SU-DHL-6 (cell line): ENCODE results near the gene ADGRB3.

ENCODE experiments used
- H2AFZ ChIP-seq: fragments of 200-600 bp; sonication (generic); 2 replicates; pipeline ENCODE4 v1.6.1; 2014; ENCODE audit warnings: low read depth, mild to moderate bottlenecking, moderate library complexity, mixed read lengths, antibody characterized with exemption, low read length; ENCODE audit not compliant: severe bottlenecking
- H3F3A ChIP-seq: fragments of 200-600 bp; shearing (Covaris generic); 2 replicates; pipeline ENCODE4 v1.6.0; 2016; ENCODE audit warnings: antibody characterized with exemption, mild to moderate bottlenecking; ENCODE audit not compliant: insufficient read depth
- H3K27ac ChIP-seq: fragments of 200-600 bp; sonication (generic); 2 replicates; pipeline ENCODE4 v1.5.1; 2016; ENCODE audit warnings: low read depth, mild to moderate bottlenecking, low read length, moderate library complexity, mixed read lengths
- H3K27me3 ChIP-seq: fragments of 200-600 bp; sonication (generic), shearing (Covaris generic); 2 replicates; pipeline ENCODE4 v1.6.0; 2014; ENCODE audit warnings: mild to moderate bottlenecking, low read length
- H3K36me3 ChIP-seq: fragments of 200-600 bp; sonication (generic); 2 replicates; pipeline ENCODE4 v1.6.1; 2014; ENCODE audit warnings: mild to moderate bottlenecking, low read length, mixed read lengths
- H3K4me2 ChIP-seq: fragments of 300-600, 200-600 bp; shearing (Covaris generic), sonication (generic); 2 replicates; pipeline ENCODE4 v1.6.0; 2014; ENCODE audit warnings: low read length, low read depth, mild to moderate bottlenecking; ENCODE audit not compliant: poor library complexity, severe bottlenecking
- H3K4me3 ChIP-seq: fragments of 200-600 bp; sonication (generic); 2 replicates; pipeline ENCODE4 v1.5.1; 2014; ENCODE audit warnings: antibody characterized with exemption, low read length, mild to moderate bottlenecking, mixed read lengths; ENCODE audit not compliant: insufficient read depth, poor library complexity, severe bottlenecking
- H3K79me2 ChIP-seq: fragments of 200-600 bp; sonication (generic); 2 replicates; pipeline ENCODE4 v1.6.1; 2014; ENCODE audit warnings: mild to moderate bottlenecking, low read length, moderate library complexity; ENCODE audit not compliant: insufficient read depth
- H3K9ac ChIP-seq: fragments of 200-600 bp; sonication (generic); 2 replicates; pipeline ENCODE4 v1.7.0; 2014; ENCODE audit warnings: mild to moderate bottlenecking, low read length
- H3K9me2 ChIP-seq: fragments of 200-600 bp; sonication (generic); replicated peaks from 2 replicates; pipeline ENCODE4 v1.6.1; 2014; ENCODE audit warnings: low read length; ENCODE audit not compliant: insufficient read depth
- H3K9me3 ChIP-seq: fragments of 200-600 bp; sonication (generic); 2 replicates; pipeline ENCODE4 v1.6.1; 2014; ENCODE audit warnings: low read length, mixed read lengths; ENCODE audit not compliant: insufficient read depth
- H4K20me1 ChIP-seq: fragments of 200-600 bp; sonication (generic); 2 replicates; pipeline ENCODE4 v1.6.1; 2014; ENCODE audit warnings: low read depth, mild to moderate bottlenecking, antibody characterized with exemption, low read length, moderate library complexity, mixed read lengths
- EZH2phosphoT487 ChIP-seq: fragments of 200-600 bp; sonication (generic), shearing (Covaris generic); conservative IDR thresholded peaks from 2 replicates; pipeline ENCODE4 v1.6.1; 2018; ENCODE audit warnings: mild to moderate bottlenecking, antibody characterized with exemption, low read length, moderate library complexity, mixed read lengths
- TF ChIP-seq, protein P1 (sequence below): fragments of 200-600 bp; sonication (generic); IDR thresholded peaks from one replicate; pipeline ENCODE4 v1.5.1; 2017; ENCODE audit warnings: antibody characterized with exemption, mild to moderate bottlenecking, low read length, moderate library complexity; ENCODE audit not compliant: insufficient read depth, poor library complexity, severe bottlenecking

Gene ADGRB3

GRCh38 chr6:68958327-68958726, 323.2 kb downstream of the ADGRB3 start:
- Histone ChIP-seq H3K9ac (no peak overlapping the region), H3F3A (no peaks in the 10 kb centered on the region; the same call in 1 of the 2 replicates), H3K4me2 (no peak overlapping the region), H2AFZ (no peak overlapping the region), H3K9me2 (no peaks in the 10 kb centered on the region), H3K36me3 (no peaks in the 10 kb centered on the region), H4K20me1 (no peaks in the 10 kb centered on the region), H3K4me3 (no peak overlapping the region), H3K9me3 (no peaks in the 10 kb centered on the region), H3K27me3 (no peaks in the 10 kb centered on the region), H3K27ac (no peak overlapping the region), H3K79me2 (no peaks in the 10 kb centered on the region)
- TF ChIP-seq, protein P1, sequence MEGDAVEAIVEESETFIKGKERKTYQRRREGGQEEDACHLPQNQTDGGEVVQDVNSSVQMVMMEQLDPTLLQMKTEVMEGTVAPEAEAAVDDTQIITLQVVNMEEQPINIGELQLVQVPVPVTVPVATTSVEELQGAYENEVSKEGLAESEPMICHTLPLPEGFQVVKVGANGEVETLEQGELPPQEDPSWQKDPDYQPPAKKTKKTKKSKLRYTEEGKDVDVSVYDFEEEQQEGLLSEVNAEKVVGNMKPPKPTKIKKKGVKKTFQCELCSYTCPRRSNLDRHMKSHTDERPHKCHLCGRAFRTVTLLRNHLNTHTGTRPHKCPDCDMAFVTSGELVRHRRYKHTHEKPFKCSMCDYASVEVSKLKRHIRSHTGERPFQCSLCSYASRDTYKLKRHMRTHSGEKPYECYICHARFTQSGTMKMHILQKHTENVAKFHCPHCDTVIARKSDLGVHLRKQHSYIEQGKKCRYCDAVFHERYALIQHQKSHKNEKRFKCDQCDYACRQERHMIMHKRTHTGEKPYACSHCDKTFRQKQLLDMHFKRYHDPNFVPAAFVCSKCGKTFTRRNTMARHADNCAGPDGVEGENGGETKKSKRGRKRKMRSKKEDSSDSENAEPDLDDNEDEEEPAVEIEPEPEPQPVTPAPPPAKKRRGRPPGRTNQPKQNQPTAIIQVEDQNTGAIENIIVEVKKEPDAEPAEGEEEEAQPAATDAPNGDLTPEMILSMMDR: no peak
- no peak for TF ChIP-seq EZH2phosphoT487

- Histone ChIP-seq H3K36me3 (no peaks in the 10 kb centered on the region), H3K27me3 (no peaks in the 10 kb centered on the region), H3K4me3 (no peak overlapping the region), H3K9me3 (no peaks in the 10 kb centered on the region), H3K79me2 (no peaks in the 10 kb centered on the region), H4K20me1 (no peaks in the 10 kb centered on the region), H3K9me2 (no peaks in the 10 kb centered on the region), H2AFZ (peak overlapping the region; percentile 18), H3F3A (no peaks in the 10 kb centered on the region), H3K9ac (no peak overlapping the region), H3K4me2 (no peak overlapping the region), H3K27ac (no peak overlapping the region)
- TF ChIP-seq, protein P1: peak; percentile 81
- TF ChIP-seq EZH2phosphoT487: no peak
Observed at GRCh38 chr6:68967549-68968300, 332.6 kb downstream of the ADGRB3 start.

DNA sequence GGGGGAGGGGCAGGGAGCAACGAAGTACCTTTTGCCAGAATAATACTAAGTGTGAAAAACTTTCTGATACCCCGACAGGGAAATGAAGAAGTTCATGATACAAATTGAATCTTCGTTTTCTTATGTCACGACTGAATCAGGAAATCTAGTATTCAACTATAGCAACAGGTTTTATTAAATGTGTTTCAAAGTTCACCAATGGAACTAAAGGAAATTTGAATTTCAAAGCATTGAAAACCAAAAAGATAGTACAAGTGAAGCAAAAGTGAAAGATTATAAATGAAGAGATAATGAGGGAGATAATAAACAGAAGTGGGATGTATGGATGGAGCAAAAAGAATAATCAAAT, 333.2 kb downstream of the ADGRB3 start:
- TF ChIP-seq, protein P1: no peak
- TF ChIP-seq EZH2phosphoT487: no peak
- H4K20me1 ChIP-seq: no peaks in the 10 kb centered on the region
- no peak overlapping the region for H3K4me2 ChIP-seq
- no peaks in the 10 kb centered on the region for H3K36me3 ChIP-seq
- H3F3A ChIP-seq: no peaks in the 10 kb centered on the region
- no peak overlapping the region for H3K9ac ChIP-seq
- H3K79me2 ChIP-seq: no peaks in the 10 kb centered on the region
- H3K27ac ChIP-seq: no peak overlapping the region
- no peaks in the 10 kb centered on the region for H3K9me2 ChIP-seq
- H3K9me3 ChIP-seq: no peaks in the 10 kb centered on the region
- no peak overlapping the region for H3K4me3 ChIP-seq
- no peak overlapping the region for H2AFZ ChIP-seq
- no peaks in the 10 kb centered on the region for H3K27me3 ChIP-seq
